SK-N-SH (cell line): ENCODE data around the gene CDH13. TPM values are rescaled to one million over a fixed set of nuclear protein-coding genes. Genes with fewer than 3 reads are reported as not detected.

Experiments
- CTCF ChIA-PET: fragments of 300-600, 350-600 bp; formaldehyde crosslinking; extraction: SDS; loops from one replicate; lab custom pipeline; 2021; lab: Yijun Ruan, JAX
- POLR2A ChIA-PET: fragments of 350-600 bp; sonication (Branson Sonifier 250); formaldehyde crosslinking; extraction: SDS; loops from one replicate; lab custom pipeline; 2020; ENCODE audit warnings: antibody characterized with exemption, inconsistent platforms; lab: Yijun Ruan, JAX
- DNase-seq: peaks from one replicate; pipeline ENCODE4 v3.0.0; 2012
- H2AFZ ChIP-seq: fragments of 200-600 bp; sonication (generic); 2 replicates; pipeline ENCODE4 v1.8.1; 2016; ENCODE audit warnings: antibody characterized with exemption, mild to moderate bottlenecking, low read depth
- H3F3A ChIP-seq: fragments of 200-600 bp; sonication (generic); replicated peaks from 2 replicates; pipeline ENCODE3; 2016; ENCODE audit warnings: antibody characterized with exemption, mild to moderate bottlenecking; ENCODE audit not compliant: insufficient read depth
- H3K27ac ChIP-seq, 2 experiments: fragments of 200-500 bp in 1 of 2; fragments of 200-600 bp in 1 of 2; sonication (Bioruptor generic) in 1 of 2; sonication (generic), shearing (Covaris generic) in 1 of 2; 2 replicates each; pipeline versions ENCODE4 v1.5.1 to v1.6.1; 2014 to 2016; ENCODE audit warnings: low read depth in 2 of 2, inconsistent platforms in 1 of 2, low read length in 1 of 2, mild to moderate bottlenecking in 1 of 2, mixed read lengths in 1 of 2
- H3K27me3 ChIP-seq: fragments of 200-600 bp; sonication (generic), shearing (Covaris generic); 2 replicates; pipeline ENCODE4 v1.6.1; 2016; ENCODE audit warnings: mixed run types; ENCODE audit not compliant: insufficient read depth
- H3K36me3 ChIP-seq, 2 experiments: fragments of 200-500 bp in 1 of 2; fragments of 200-600 bp in 1 of 2; sonication (Bioruptor generic) in 1 of 2; sonication (generic) in 1 of 2; replicated peaks in 1 of 2; 2 replicates each; pipeline versions ENCODE3 to v1.5.1; 2014 to 2016; ENCODE audit warnings: low read length in 1 of 2, mild to moderate bottlenecking in 1 of 2; ENCODE audit not compliant: insufficient read depth in 2 of 2, control insufficient read depth in 1 of 2
- H3K4me1 ChIP-seq, 2 experiments: fragments of 200-500 bp in 1 of 2; fragments of 200-600 bp in 1 of 2; sonication (Bioruptor generic) in 1 of 2; sonication (generic), shearing (Covaris generic) in 1 of 2; 2 replicates each; pipeline versions ENCODE4 v1.5.1 to v1.6.1; 2014 to 2016; ENCODE audit warnings: low read depth in 1 of 2, low read length in 1 of 2, mixed run types in 1 of 2; ENCODE audit not compliant: insufficient read depth in 2 of 2, control insufficient read depth in 1 of 2
- H3K4me2 ChIP-seq: fragments of 200-600 bp; sonication (generic), shearing (Covaris generic); 2 replicates; pipeline ENCODE4 v1.6.1; 2017; ENCODE audit warnings: mixed run types
- H3K4me3 ChIP-seq, 2 experiments: fragments of 200-500 bp in 1 of 2; fragments of 200-600 bp in 1 of 2; sonication (Bioruptor generic) in 1 of 2; sonication (generic), shearing (Covaris generic) in 1 of 2; 2 replicates each; pipeline versions ENCODE4 v1.5.1 to v1.8.1; 2014 to 2016; ENCODE audit warnings: low read depth in 2 of 2, inconsistent platforms in 1 of 2, low read length in 1 of 2, mild to moderate bottlenecking in 1 of 2, mixed read lengths in 1 of 2, moderate library complexity in 1 of 2
- H3K79me2 ChIP-seq: fragments of 200-600 bp; sonication (generic); 2 replicates; pipeline ENCODE4 v1.8.1; 2017; ENCODE audit warnings: mild to moderate bottlenecking; ENCODE audit not compliant: insufficient read depth
- H3K9ac ChIP-seq: fragments of 200-600 bp; sonication (generic); 2 replicates; pipeline ENCODE4 v1.6.1; 2017; ENCODE audit warnings: mixed run types
- H3K9me2 ChIP-seq: fragments of 200-600 bp; sonication (generic); 2 replicates; pipeline ENCODE4 v1.6.1; 2017; ENCODE audit warnings: mixed run types
- H3K9me3 ChIP-seq: fragments of 200-600 bp; sonication (generic); 2 replicates; pipeline ENCODE4 v1.6.1; 2017; ENCODE audit warnings: mixed run types, mild to moderate bottlenecking, moderate library complexity
- H4K20me1 ChIP-seq: fragments of 200-600 bp; sonication (generic); 2 replicates; pipeline ENCODE4 v1.6.1; 2017; ENCODE audit warnings: mild to moderate bottlenecking, mixed run types; ENCODE audit not compliant: insufficient read depth
- ELF1 ChIP-seq: IDR thresholded peaks from 2 replicates; pipeline ENCODE4 v1.4.0; 2012
- EP300 ChIP-seq, 2 experiments: IDR thresholded peaks; 2 replicates each; pipeline versions ENCODE4 v1.4.0 to v1.6.1; 2012; ENCODE audit warnings: borderline replicate concordance in 1 of 2, low read depth in 1 of 2, low read length in 1 of 2
- EZH2phosphoT487 ChIP-seq: fragments of 200-600 bp; sonication (generic); IDR thresholded peaks from 2 replicates; pipeline ENCODE4 v1.6.1; 2017; ENCODE audit warnings: low read depth, mixed run types, mild to moderate bottlenecking, antibody characterized with exemption, moderate library complexity, borderline replicate concordance
- FOSL2 ChIP-seq: IDR thresholded peaks from 2 replicates; pipeline ENCODE4 v1.4.0; 2012; ENCODE audit warnings: low read depth, mild to moderate bottlenecking, moderate library complexity, borderline replicate concordance
- FOXJ3 ChIP-seq: sonication (generic); formaldehyde crosslinking; IDR thresholded peaks from 2 replicates; pipeline ENCODE4 v1.5.1; 2020; ENCODE audit warnings: mild to moderate bottlenecking, missing genetic modification reagents
- FOXM1 ChIP-seq: IDR thresholded peaks from 2 replicates; pipeline ENCODE4 v1.4.0; 2012; ENCODE audit warnings: low read depth, mild to moderate bottlenecking
- GATA2 ChIP-seq: sonication (generic); formaldehyde crosslinking; IDR thresholded peaks from 2 replicates; pipeline ENCODE4 v1.5.0; 2020; ENCODE audit warnings: mild to moderate bottlenecking, missing genetic modification reagents
- MXI1 ChIP-seq: IDR thresholded peaks from 2 replicates; pipeline ENCODE4 v1.6.1; 2012; ENCODE audit warnings: mild to moderate bottlenecking, low read depth, low read length, improper control_type of control experiment
- NFIC ChIP-seq: IDR thresholded peaks from 2 replicates; pipeline ENCODE4 v1.4.0; 2012; ENCODE audit warnings: borderline replicate concordance
- RAD21 ChIP-seq: IDR thresholded peaks from 2 replicates; pipeline ENCODE4 v1.6.1; 2012; ENCODE audit warnings: mild to moderate bottlenecking, low read length
- RCOR1 ChIP-seq: fragments of 150-350 bp; IDR thresholded peaks from 2 replicates; pipeline ENCODE4 v1.6.1; 2017; ENCODE audit warnings: antibody characterized with exemption, low read length
- RFX5 ChIP-seq: IDR thresholded peaks from 2 replicates; pipeline ENCODE4 v1.6.1; 2012; ENCODE audit warnings: mild to moderate bottlenecking, improper control_type of control experiment, low read length
- SIN3A ChIP-seq: IDR thresholded peaks from 2 replicates; pipeline ENCODE4 v1.6.1; 2012; ENCODE audit warnings: low read depth, mild to moderate bottlenecking, low read length, moderate library complexity, borderline replicate concordance
- SMC3 ChIP-seq: IDR thresholded peaks from 2 replicates; pipeline ENCODE4 v1.6.1; 2012; ENCODE audit warnings: low read depth, low read length, improper control_type of control experiment
- TCF12 ChIP-seq: IDR thresholded peaks from 2 replicates; pipeline ENCODE4 v1.4.0; 2012
- YY1 ChIP-seq: IDR thresholded peaks from 2 replicates; pipeline ENCODE4 v1.4.0; 2012; ENCODE audit warnings: low read depth, mild to moderate bottlenecking
- WGBS: methylation state at CpG from one replicate; pipeline ENCODE4 v1.1.6; 2017; ENCODE audit warnings: low lambda C conversion rate; 5-methylcytosine and 5-hydroxymethylcytosine counted together
- polyA plus RNA-seq, 3 experiments: library from polyadenylated mRNA; depleted of rRNA; stranded (reverse); fragments of >200 nt; gene quantifications; 2 replicates each; pipeline ENCODE4 v1.2.3, GENCODE V29; 2012
- TF ChIP-seq, protein P1 (sequence below): fragments of 150-350 bp; IDR thresholded peaks from 2 replicates; pipeline ENCODE4 v1.6.1; 2016; ENCODE audit warnings: mild to moderate bottlenecking, low read depth, low read length
- TF ChIP-seq, protein P2 (sequence below): IDR thresholded peaks from 2 replicates; pipeline ENCODE4 v1.4.0; 2012; ENCODE audit warnings: low read depth, borderline replicate concordance

Gene CDH13
- polyA plus RNA-seq, 1 of the 3 experiments (the other 2 are of a cell fraction), result 93.0 TPM

DNA sequence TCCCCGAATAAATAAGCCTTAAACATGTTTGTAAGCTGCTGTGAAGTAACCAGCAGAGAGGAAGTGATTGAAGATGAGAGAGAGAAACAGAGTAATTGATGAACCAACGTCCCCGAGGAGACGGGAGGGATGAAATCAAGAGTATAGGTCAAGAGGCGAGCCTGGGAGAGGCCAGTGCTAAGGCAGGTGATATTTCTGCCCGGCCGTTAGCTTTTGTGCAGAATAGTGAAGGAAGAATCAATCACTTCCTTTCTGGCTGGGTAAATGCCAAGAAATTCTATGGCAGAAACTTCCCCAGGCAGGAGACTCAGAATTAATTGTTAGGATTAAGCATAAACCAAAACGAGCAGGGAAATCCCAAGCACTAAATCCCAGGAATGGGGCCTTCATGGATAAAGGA, 273.8 kb downstream of the CDH13 start:
- H3K4me1 ChIP-seq, result no peaks in the 10 kb centered on the region
- no peak for DNase-seq
- no peak for TF ChIP-seq TCF12
- TF ChIP-seq SMC3, result no peak
- TF ChIP-seq YY1, result no peak
- TF ChIP-seq RCOR1, result no peak
- no peaks in the 10 kb centered on the region for H3K9me2 ChIP-seq
- H3K27ac ChIP-seq, result no peak overlapping the region
- H3K79me2 ChIP-seq, result no peaks in the 10 kb centered on the region
- H3K9me3 ChIP-seq, result no peaks in the 10 kb centered on the region
- no peak overlapping the region for H3K4me2 ChIP-seq
- ChIA-PET CTCF (interaction anchor here (0.6 kb wide), 1 partner anchor 594 kb away, joined by 3 read pairs; no protein-coding TSS in a partner anchor), POLR2A (no interaction called here)
- WGBS, result 32% methylated on average over 8 of the region's 8 CpGs
- H3K36me3 ChIP-seq, result no peaks in the 10 kb centered on the region
- no peaks in the 10 kb centered on the region for H3F3A ChIP-seq
- no peaks in the 10 kb centered on the region for H4K20me1 ChIP-seq
- no peaks in the 10 kb centered on the region for H3K27me3 ChIP-seq
- H3K4me3 ChIP-seq, result no peak overlapping the region
- H3K9ac ChIP-seq, result no peak overlapping the region
- no peak overlapping the region for H2AFZ ChIP-seq

DNA sequence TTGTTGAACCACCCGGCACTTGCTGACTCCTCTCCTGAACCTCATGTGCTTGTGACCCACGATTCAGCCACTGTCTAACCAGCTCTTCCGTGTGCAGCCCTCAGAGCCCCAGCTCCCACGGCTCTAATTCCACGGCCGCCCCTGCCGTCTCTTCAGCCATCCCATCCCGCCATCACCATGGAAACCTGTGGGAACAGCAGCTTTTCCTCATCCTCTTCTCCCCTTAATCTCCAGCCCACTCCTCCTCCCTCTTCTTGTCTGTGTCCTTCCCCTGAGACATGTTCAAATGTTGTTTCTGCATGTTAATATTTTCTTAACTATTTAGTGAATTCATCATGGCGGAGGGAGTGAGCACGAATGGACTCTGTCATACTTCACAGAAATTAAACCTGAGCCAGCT, 285.2 kb downstream of the CDH13 start:
- H3K4me1 ChIP-seq, result no peaks in the 10 kb centered on the region
- ChIA-PET POLR2A (no interaction called here), CTCF (no interaction called here)
- no peak overlapping the region for H2AFZ ChIP-seq
- no peaks in the 10 kb centered on the region for H3K9me3 ChIP-seq
- H3K27me3 ChIP-seq, result no peaks in the 10 kb centered on the region
- WGBS, result 56% methylated on average over 10 of the region's 10 CpGs
- no peak for DNase-seq
- no peak overlapping the region for H3K4me2 ChIP-seq
- no peaks in the 10 kb centered on the region for H3F3A ChIP-seq
- H3K4me3 ChIP-seq, result no peak overlapping the region
- H4K20me1 ChIP-seq, result no peaks in the 10 kb centered on the region
- no peaks in the 10 kb centered on the region for H3K79me2 ChIP-seq
- H3K9me2 ChIP-seq, result no peaks in the 10 kb centered on the region
- TF ChIP-seq NFIC (no peak), ELF1 (no peak), RAD21 (no peak)
- TF ChIP-seq, protein P1, sequence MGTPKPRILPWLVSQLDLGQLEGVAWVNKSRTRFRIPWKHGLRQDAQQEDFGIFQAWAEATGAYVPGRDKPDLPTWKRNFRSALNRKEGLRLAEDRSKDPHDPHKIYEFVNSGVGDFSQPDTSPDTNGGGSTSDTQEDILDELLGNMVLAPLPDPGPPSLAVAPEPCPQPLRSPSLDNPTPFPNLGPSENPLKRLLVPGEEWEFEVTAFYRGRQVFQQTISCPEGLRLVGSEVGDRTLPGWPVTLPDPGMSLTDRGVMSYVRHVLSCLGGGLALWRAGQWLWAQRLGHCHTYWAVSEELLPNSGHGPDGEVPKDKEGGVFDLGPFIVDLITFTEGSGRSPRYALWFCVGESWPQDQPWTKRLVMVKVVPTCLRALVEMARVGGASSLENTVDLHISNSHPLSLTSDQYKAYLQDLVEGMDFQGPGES, result no peak
- TF ChIP-seq, protein P2, sequence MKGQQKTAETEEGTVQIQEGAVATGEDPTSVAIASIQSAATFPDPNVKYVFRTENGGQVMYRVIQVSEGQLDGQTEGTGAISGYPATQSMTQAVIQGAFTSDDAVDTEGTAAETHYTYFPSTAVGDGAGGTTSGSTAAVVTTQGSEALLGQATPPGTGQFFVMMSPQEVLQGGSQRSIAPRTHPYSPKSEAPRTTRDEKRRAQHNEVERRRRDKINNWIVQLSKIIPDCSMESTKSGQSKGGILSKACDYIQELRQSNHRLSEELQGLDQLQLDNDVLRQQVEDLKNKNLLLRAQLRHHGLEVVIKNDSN, result no peak
- TF ChIP-seq, all 33 proteins: peak for 0
- H3K27ac ChIP-seq, result no peak overlapping the region
- no peaks in the 10 kb centered on the region for H3K36me3 ChIP-seq
- H3K9ac ChIP-seq, result no peak overlapping the region

DNA sequence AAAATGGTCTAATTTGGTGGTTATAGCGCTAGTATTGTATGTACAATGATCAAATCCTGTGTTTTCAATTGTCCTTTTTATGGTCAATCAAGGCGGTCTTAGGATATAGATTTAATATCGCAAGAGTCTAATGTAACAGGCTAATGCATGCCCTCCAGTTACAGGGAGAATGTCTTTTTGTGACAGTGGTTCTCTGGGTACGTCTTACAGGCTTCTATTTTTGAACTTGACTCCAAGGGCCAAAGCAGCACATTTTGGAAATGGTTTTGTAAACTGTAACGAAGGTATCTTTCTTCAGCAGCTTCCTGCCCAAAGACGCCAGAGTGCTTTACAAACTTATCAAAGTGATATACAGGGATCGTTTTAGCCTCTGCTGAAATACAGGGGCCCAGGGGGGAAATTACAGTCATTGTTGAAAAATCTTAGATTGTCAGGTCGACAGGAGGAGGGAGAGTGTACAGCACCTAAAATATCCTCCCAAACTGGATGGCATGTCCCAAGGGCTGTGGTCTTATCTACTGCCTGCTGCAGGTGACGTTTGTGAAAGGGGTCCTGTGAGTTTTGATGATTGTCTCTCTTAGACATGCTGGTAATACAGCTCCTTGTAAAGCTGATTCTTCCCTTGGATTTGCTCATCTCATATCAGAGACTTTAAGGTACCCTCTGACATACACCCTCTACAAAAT, 288.5 kb downstream of the CDH13 start:
- no peak for DNase-seq
- Histone ChIP-seq H3K79me2 (no peaks in the 10 kb centered on the region), H3K4me2 (no peak overlapping the region), H3K9ac (no peak overlapping the region), H3K27me3 (no peaks in the 10 kb centered on the region), H2AFZ (no peak overlapping the region), H3F3A (no peaks in the 10 kb centered on the region), H4K20me1 (no peaks in the 10 kb centered on the region), H3K9me2 (no peaks in the 10 kb centered on the region), H3K27ac (no peak overlapping the region), H3K36me3 (peaks cover 0 to 3% of the 10 kb centered on the region in 2 experiments), H3K4me1 (no peaks in the 10 kb centered on the region), H3K4me3 (no peak overlapping the region), H3K9me3 (no peaks in the 10 kb centered on the region)
- 40% methylated on average over 9 of the region's 9 CpGs for WGBS
- ChIA-PET POLR2A (no interaction called here), CTCF (no interaction called here)
- TF ChIP-seq MXI1, result no peak
- TF ChIP-seq FOXM1, result no peak
- TF ChIP-seq ELF1, result no peak
- TF ChIP-seq RAD21, result no peak
- no peak for TF ChIP-seq RFX5
- no peak for TF ChIP-seq FOSL2
- no peak for TF ChIP-seq EZH2phosphoT487
- no peak for TF ChIP-seq NFIC
- TF ChIP-seq SIN3A, result no peak
- TF ChIP-seq FOXJ3 (CRISPR knock-in tag), result no peak
- no peak for TF ChIP-seq EP300 (IDR thresholded peaks at IDR 0.05; ENCODE audit: borderline replicate concordance in 1 of 2, low read depth in 1 of 2, low read length in 1 of 2)
- TF ChIP-seq GATA2 (CRISPR knock-in tag), result no peak
